NCI-H146 treated with DMSO at 0.1 percent for 48 hours (cell line): Measurements from ENCODE around the gene MOXD1.
A peak's percentile ranks its signal among the peaks of the same experiment; 100 is the strongest.

ENCODE experiments used
- DNase-seq: peaks from one replicate; lab custom pipeline; 2025; ENCODE audit not compliant: unreplicated experiment; lab: John Stamatoyannopoulos, UW

MOXD1 gene

DNA sequence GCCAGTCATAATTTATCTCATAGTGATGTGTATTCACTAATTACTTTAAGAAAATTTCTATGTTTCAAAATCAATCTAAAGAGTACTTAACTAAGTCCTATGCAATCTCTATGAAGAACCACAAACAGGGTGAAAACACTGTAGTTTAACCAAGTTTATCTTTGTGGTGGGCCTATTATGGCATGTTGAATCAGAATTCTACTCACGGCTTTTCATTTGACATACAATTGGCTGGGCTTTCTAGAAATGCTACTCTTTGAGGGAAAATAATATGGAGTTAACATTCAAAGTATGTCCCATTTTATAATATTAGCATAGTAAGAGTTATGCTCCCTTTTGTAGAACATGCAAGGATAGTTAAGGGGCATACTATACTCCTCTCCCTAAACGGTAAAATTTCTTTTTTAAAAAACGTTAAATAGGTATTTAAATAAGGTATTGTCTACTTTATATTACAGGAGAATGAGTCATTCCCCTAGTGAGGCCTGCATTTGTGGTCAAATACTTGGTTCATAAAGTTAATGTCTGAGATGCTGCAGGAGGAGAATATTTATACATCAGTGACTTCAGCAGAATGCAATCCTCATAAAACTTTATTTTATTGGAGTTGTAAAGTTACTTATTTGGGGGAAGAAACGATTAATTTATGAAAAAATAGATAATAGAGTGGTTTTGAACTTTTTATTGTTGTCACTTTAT lies 1.8 kb downstream of the MOXD1 start:
- DNase-seq, result no peak

DNA sequence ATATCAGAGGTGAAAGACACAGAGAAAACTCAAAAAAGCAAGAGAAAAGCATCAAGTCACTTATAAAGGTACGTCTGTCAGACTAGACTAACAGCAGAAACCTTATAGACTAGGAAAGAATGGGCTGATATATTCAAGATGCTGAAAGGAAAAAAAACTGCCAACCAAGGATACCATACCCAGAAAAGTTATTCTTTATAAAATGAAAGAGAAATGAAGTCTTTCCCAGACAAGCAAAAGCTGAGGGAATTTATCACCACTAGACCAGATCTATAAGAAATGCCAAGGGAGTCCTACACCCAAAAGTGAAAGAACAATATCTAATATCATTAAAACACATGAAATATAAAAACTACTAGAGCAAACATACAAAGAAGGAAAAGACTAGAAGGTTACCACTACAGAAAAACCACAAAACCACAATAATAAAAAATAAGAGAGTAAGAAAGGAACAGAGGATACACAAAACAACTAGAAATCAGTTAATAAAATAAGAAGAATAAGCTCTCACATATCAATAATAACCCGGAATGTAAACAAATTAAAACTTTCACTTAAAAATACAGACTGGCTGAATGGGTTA lies 6.2 kb downstream of the MOXD1 start:
- no peak for DNase-seq

DNA sequence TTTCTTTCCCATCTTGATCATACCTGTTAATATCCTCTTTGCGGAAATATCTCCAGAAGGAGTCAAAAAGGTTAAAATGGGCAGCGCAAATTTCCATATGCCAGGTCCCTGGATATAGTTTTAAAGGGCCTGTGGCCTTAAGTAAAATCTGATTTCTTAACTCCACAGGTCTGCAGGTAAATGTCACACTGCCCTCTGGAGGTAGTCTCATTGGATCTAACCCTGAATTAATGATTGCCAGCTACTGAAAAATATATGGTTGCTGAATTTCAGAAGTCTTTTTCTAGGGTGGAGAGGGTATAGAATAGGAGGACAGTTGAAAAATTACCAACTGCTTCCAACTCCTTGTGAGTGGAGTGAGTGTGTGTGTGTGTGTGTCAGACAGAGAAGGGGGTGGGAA lies 8.5 kb downstream of the MOXD1 start:
- no peak for DNase-seq

DNA sequence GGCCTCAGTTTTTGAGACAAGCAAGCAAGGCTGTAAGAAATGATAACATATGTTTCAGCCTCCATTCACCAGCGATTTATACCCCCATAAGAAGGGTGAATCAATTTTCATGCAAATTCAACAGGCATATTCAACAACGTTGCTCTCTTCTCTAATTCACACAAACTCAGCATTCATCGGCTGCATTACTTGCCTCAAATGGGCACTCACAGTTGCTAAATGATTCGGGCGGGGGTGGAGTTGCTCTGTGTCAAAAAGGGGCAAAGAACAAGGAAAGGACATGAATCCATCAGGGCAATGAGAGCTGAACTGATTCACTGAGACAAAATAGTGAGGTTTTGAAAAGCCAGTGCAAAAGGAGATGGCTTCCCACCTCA lies 9.0 kb downstream of the MOXD1 start:
- DNase-seq, result no peak

DNA sequence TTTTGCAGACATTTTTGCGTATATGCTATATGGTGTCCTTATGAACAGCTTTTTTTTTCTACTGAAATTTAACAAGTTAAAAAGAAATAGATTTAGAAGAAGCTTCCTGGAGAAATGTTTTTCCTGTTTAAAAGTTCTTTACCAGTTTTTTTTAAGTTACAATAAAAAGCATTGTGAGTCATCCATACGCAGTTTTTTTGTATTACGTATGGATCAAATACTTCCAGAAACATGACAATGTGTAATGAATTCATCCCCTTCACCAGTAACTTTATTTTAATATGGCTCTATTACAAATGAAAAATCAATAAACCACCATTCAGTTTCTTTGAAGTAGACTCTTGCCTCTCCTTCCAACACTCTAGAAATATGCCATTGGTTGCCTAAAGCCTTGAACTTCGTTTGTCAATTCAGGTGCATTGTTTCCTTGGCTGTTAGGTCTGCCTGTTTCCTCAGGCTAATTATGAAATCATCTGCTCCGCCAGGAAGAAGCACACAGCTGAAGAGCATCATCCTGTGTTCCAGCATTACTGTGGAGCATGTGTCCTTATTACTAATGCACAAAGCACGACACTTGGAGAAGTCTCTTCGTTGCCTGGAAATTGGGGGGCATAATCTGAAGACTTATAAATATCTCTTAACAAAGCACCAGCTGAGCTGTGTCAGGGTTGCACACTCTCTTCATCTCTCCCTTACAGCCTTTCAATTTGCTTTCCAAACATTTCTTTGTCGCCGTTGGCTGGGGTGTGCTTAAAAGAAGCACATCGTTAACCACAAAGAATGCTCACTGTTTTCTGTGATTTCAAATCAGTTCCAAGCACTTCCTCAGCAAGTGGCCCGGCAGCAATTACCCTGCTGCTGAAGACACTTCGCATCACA lies 9.6 kb downstream of the MOXD1 start:
- no peak for DNase-seq

DNA sequence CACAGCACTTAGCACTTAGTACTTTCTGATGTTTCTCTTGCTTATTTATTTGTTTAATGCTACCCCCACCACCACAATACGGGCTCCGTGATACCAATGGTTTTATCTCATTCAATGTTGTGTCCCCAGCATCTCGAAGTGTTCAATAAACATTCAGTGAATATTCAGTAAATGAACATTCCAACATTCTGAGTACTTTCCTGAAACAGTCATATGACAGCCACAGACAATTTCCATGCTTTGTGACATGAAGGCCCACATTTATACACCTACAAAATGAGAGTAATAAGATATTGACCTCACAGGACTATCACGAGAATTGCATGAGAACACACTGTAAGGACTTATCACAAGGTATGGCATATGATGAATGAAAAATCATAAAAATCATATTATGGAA lies 10.8 kb downstream of the MOXD1 start:
- no peak for DNase-seq

DNA sequence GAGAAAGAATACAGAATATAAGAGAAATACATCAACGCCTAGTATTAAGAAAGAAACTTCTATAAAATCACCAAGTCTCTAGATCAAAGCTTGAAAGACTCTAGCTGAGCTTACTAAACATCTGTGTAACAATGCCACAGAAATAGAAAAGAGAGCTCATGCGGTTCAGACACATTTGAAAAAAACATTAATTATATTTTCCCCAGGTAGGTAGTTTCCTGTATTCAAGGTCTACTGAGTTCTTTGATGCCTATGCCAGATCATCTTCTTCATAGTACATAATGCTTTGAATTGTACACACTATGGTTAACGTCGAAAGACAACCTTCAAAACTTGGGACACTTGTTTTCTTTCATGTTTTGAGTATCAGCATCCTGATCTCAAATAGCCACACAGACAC lies 11.3 kb downstream of the MOXD1 start:
- DNase-seq, result no peak

DNA sequence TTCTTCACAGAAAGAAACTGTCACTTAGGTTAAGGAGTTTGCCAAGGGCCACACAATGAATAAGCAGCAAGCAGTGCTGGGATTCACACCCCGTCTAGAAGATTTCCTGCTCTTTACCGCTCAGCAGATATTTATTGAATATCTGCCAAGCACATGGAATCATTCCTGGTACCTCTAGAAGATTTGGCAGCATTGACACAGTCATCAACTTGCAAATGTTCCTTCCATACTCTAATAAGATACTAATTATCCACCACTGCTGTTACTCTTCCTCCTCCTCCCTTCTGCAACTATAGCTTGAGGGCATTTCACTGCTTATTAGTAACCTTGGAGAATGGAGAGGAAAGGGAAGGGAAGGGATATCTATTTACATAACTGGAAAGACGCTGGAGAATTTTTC lies 13.0 kb downstream of the MOXD1 start:
- DNase-seq, result no peak

DNA sequence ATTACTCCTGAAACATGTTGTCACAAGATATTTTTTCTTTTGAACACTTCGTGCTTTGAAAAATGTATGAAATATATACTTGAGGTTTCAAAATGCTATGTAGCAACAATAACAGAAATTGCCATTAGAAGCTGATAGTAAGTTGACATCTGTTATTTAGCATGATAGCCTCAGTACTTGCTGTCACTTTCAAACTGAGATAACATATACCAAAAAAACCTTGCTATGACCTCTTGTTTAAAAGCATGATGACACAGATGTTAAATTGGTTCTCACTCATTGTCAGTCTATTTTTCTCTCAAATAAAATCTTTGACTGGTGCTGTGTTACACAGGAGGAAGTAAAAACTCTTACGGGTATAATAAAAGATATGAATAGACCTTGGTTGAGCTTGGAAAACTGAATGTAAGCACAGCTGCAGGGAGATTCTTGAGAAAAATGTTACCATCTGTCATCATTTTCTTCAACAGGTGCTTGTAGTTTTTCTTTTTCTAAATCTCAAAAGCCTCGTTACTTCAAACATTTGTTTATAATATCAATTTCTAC lies 18.6 kb downstream of the MOXD1 start:
- DNase-seq, result no peak

DNA sequence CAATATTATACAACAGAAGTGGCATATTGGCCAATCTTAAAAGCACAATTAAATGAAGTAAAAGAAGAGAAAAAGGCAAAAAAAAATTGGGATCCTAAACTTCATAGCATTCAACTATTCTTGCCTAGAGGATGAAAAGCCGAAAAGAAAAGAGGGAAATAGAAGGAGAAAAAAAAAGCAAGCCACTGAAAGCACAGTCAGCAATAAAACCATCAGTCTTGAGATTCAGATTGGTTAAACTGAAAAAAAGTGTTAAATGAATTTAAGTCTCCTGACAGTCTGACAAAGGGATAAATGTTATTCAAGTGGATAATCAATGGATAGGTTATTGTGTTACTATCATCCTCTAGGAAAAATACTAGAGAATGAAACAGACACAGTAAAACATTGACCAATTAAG lies 19.9 kb downstream of the MOXD1 start:
- no peak for DNase-seq

DNA sequence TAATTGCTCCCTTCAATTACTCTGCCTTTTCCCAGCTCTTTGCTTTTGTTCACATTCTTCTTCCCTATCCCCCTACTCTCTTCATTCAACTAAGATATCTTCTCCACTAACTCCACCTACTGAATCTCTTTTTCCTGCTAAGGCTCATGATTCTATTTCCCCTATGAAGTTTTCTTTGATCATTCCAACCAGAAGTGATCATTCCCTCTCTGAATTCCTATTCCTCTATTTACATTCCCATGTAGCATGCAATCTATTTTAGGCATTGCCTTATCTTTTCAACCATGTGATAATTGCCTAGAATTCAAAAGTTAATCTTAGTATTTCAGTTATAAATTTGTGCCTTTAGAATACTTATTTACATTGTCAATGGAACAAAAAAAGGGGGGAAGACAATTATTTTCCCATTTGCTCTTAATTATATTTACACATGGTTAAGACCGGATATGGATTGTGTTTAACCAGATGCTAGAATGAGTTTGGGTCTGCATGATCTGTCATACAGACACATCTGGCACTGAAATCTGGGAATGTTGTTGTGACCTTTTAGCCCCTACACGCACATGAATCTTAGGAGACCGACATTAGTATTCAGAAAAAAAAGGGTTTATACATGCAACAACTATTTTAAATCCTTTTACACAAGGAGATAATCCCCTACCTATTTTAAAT lies 20.8 kb downstream of the MOXD1 start:
- DNase-seq, result peak; percentile 98

DNA sequence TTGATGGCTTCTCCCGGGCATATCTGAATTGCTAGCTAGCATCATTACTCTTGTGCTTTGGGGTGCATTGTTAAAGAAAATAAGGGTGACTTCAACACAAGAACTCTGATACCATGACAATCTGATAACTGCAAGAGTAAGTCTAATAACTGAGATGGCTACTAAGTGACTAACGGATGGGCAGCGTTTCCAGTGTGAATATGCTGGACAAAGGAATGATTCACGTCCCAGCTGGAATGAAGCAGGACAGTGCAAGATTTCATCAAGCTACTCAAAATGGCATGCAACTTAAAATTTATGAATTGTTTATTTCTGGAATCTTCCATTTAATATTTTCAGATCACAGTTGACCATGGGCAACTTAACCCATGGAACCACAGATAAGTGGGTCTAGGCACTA lies 31.7 kb downstream of the MOXD1 start:
- no peak for DNase-seq

DNA sequence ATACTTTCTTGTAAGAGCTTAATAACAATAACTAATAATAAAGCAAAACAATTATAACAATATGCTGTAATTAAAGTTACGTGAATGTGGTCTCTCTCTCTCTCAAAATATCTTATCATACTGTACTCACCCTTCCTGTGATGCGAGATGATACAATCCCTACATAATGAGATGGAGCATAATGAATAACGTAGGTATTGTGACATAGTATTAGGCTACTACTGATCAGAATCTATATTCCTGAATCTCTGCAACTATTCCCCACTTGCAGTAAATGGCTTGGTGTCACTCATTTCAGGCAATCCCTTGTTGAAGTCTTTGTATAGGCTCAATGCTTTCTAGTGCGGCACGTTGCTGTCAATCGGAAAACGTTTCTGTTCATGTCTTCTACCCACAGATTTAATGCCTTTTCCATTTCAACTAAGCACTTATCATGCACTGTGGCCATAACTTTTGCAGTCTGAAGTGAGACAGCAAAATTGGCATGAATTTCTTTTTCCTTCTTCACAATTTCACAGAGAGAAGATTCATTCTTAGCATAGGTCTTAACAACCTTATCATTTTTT lies 32.3 kb downstream of the MOXD1 start:
- no peak for DNase-seq

DNA sequence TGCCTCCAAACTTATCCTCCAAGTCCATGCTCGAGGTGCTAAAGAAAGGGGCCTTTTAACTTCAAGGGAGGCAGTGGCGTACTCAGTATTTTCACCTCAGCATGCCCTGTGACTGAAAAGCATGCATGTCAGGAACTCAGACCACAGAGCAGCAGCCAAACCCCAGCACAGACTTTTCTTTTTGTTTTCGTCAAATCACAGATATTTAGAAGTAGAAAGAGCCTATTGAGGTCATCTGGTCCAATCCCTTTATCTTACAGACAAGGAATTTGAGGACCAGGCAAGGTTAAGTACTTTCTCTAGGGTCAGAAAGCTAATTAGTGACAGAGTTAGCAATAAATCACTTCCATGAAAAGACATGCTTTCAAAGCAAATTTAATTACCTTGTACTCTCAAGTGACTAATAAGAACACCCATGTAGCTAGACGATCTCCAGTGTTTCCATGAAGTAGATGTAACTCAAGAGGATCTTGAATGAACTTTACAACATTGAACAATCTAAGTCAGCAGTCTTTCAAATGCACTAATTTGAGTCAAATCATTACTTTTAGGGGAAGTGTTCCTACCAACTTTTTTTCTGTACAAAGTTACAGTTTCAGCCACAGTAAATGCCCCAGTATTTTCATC lies 35.9 kb downstream of the MOXD1 start:
- no peak for DNase-seq

DNA sequence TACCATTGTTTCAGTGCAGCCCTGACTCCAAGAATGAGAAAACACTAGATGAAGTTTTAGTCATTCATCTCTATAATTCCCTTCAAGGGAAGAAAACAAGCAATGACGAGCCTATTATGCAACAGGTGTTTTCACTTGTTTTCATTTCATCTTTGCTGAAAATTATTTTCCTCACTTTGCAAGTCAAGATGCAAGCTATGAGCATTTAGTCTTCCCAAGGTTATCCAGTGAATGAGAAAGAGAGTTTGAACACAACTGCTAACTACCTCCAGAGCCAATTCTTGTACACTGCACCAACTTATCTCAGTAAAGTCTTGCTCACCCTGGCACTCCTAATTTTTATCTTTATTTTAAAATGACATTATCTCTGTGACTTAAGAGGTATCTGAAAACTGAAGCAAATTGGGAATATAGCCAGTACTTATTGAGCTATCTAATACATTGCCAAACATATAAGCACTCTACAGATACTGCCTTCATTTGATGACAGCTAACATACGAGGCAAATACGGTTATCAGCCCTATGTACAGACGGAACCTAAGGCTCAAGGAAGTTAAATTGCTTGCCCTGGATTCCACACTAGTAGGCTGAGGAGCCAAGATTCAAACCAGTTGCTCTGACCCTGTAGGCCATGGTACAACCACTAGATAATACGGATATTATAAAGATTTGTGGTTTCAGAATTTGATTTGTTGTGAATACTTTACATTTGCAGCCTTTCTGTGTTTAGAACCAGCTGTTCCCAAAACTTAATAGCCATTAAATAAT lies 36.8 kb downstream of the MOXD1 start:
- no peak for DNase-seq

DNA sequence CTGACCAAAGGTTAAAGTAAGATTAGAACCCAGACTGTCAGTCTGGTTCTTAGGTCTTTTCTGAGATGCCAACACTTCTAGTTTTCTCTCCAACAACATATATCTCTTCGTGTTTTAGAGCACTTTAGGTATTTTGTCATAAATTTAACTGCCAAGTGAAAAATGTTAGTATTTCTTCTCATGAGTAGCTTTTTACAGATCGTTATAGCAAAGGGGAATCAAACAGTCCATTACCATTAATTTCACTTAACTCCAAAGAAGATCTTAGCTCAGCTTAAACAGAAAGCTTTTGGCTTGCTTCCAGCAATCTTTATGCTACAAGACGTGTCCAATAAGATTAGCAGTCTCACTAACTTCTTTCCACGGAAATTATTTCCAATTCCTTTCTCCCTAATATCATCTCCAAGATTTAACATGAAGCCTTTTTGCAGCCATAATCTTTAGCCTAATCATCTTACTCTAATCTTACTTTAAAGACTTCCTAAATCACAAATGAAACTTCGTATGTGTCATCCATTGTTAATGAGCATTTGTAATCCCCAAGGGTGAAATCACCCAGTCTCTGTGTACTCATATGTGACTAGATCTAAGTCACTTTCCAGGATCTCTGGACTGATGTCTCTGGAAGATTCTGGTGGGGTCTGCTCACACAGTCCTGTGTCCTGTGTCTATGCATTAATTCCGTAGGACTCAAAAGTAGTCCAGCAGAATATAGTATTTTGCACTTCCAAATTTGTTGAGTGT lies 38.7 kb downstream of the MOXD1 start:
- no peak for DNase-seq

DNA sequence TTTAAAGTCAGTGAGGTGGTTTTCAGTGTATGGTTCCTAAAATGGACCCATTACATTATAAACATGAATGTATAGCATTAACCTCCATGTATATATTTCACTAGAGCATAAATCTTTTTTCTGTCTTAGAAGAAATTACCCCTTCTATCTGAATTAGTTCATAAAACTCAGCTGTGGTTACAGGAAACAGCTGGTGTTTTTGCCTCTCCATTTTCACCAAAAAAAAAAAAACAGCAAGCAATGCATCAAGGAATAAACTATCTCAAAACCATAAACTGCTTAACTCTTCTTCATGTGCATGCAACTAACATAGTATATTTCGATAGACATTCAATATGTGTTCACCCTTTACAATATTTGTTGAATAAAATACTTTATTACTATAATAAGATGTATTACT lies 40.2 kb downstream of the MOXD1 start:
- DNase-seq, result no peak

DNA sequence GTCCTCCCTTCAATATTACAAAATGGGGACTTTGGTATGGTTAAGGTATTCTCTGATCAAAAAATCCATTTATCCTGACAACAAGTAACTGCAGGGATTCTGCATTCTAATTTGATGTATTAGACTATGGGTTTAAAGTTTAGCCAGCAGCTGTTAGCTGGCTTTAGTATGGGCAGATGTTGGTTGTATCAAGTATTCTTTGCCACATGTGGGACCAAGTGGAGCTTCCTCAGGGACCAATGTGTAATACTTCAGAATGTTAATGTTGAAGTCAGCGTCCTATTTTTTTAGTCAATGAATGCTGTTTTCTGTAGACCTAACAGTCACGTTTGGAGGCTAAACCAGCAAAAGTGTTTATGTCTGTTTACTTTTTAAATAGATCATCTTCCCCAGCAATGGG lies 41.4 kb downstream of the MOXD1 start:
- no peak for DNase-seq

DNA sequence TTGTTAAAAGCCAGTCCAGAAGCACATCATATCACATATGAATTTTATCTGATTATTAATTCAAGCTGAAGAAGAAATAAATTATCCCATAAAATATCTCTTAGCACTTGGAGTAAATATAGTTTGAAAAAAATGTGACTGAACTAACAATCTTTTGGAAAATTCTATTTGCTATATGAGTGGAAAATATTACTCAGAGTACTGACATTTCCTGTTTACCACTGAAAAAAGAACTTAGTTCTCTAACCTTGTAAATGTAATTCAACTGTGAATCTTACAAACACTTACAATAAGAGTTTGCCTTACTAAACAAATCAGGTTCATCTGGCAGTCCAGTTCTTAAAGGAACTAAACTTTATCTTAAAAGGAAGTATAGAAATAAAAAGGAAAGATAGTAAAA lies 44.2 kb downstream of the MOXD1 start:
- DNase-seq, result no peak
